HG03460 (cell line): Measurements from ENCODE around the gene AGAP1.

Experiments
- ATAC-seq: cut with Tn5 transposase; IDR thresholded peaks from one replicate; pipeline ENCODE4 v1.9.1; 2021; ENCODE audit not compliant: unreplicated experiment

The AGAP1 gene

DNA sequence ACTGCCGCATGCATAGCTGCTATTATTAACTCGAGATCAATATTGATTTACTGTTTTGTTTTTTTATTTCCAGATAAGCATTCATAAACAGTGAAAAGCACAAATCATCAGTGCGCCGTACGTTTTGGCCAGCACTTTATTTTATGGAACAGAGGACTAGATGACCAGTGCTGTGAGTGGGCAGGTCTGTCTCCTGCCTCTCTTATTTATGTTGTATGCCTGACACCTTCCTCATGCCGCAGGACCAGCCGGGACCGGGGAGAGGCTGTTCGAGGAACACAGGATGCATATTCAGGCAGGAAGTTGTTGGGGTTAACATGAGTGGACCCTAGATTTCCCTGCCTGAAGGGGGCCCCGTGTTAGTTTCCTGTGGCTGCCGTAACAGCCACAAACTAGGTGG lies 72.6 kb downstream of the AGAP1 start:
- ATAC-seq, result no peak

DNA sequence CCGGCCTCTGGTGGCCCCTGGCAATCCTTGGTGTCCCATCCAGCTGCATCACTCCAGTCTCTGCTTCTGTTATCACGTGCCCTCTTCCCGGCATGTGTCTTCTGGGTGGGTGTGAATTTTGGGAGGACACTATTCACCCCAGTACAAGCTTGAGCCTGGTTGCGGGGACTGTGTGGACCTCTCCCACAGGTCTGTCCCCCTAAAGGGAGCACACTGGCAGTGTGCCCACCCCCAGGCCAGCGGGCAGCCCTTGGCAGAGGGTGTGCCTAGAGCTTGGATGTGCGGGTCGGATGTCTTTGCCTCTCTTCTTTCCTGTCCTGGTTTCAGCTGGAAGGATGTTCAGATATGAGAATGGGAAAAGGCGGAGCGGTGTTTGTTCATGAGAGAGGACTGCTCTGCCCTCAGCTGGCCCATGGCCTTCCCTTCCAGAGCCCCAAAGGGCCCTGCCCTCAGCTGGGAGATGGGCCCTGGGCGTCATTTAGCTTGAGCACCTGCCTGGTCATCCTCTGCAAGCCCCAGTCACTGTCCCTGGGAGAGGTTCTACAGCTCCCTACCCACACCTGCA lies 73.2 kb downstream of the AGAP1 start:
- ATAC-seq, result no peak

DNA sequence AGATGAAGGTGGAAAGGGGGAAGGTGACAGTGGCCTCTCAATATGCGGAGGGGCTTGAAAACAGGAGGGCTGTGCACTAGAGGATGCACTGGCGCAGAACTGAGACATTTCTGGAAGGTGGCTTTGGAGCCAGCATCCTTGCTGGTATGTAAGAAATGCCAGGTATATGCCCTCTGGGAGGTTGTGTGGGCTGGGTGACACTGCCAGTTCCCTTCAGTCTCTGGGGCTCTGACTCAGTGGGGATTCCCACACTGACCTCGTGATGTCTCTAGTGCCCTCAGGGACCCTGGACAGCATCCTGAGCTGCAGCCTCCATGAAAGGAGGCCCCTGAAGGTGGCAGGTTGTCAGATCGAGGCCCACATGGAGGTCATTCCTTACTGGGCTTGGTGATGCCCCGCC lies 74.0 kb downstream of the AGAP1 start:
- ATAC-seq, result no peak

DNA sequence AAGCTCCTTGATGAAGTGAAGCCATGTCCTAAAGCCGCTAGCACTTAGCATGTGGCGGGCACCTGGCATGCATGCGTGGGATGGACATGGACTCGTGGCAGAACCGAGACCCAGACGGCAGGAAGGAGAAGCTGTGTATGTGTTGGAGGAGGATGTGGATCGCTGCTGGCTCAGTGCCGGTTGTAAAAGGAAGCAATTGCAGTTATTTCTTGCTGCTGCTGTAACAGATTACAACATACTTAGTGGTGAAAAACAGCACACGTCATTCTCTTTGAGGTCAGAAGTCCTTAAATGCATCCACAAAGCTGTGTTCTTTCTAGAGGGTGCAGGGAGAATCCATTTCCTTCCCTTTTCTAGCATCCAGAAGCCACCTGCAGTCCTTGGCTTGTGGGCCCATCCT lies 74.6 kb downstream of the AGAP1 start:
- no peak for ATAC-seq

DNA sequence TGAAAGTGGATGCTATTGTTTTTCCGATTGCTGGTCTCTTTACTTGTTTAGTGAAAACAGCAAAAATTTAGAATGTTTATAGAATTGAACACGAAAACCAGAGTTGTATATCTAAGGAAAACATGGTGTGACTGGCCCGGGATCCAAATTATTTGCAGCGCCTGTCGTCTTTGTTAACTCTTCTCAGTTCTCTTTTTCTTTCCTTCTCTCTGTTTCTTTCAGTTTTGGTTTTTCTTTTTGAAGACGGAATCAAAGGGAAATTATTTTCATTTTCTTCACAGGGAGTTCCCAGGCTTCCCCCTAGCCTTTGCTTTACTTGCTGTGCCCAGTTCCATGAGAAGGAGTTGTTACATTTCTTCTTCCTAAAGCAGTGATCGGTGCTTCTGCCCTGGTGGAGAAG lies 76.0 kb downstream of the AGAP1 start:
- no peak for ATAC-seq

DNA sequence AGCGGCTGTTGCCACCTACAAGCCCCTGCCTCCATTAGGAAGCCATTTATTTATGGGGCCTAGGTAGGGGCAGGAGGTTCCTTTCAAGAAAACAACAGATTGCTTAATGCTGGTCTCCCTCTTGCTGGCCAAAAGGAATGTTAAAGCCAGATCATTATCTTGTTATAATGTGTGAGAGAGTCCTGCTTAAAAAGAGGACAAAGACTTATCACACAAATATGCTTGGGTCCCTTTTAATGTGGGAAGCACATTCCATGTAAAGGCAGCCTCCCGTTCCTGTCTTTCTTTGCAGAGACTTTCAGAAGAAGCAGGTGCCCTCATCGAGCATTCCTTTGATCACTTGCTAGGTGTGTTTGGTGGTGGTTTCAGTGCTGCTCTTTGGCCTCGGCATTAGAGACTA lies 76.4 kb downstream of the AGAP1 start:
- ATAC-seq, result no peak

DNA sequence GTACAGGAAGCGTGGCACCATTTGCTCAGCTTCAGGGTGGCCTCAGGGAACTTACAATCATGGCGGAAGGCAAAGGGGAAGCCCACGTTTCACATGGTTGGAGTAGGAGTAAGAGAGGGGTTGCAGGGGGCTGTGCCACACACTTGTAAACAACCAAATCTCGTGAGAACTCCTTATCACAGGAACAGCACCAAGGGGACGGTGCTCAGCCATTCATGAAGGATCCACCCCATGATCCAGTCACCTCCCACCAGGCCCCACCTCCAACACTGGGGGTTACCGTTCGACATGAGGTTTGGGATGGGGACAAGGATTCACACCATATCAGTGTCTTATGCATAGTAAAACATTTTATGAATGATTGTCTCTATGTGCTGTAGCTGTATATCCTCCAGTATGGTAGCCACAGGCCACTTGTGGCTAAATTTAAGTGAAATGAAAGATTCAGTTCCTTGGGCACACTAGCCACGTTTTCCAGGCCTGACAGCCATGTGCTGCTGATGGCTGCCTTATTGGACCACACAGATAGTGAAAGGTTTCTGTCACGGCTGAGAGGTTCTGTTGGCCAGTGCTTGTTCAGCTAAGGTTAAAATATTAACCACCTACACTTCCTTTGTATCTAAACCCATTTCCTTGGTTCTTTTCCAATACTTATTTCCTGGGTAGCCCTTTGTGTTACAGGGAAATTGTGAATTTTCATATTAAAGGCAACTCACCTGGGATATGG lies 77.3 kb downstream of the AGAP1 start:
- ATAC-seq, result no peak

DNA sequence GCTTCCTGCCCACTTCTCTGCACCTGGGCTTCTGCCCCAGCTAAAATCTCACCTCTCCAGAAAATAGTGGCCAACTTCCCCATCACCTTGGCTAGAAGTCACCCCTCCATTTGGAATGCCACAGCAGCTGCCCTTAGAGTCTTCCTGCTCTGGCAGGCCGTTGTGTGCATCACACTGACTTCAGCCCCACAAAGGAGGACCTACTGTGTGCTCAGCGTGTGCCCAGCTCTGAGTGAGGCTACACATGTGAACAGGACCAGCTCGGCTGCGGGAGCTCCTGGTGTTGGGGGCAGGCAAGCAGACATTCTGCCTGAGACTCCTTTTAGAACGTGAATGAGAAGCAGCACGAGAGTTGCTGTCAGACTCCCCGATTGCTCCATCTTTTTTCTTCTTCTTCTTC lies 78.7 kb downstream of the AGAP1 start:
- ATAC-seq, result no peak

DNA sequence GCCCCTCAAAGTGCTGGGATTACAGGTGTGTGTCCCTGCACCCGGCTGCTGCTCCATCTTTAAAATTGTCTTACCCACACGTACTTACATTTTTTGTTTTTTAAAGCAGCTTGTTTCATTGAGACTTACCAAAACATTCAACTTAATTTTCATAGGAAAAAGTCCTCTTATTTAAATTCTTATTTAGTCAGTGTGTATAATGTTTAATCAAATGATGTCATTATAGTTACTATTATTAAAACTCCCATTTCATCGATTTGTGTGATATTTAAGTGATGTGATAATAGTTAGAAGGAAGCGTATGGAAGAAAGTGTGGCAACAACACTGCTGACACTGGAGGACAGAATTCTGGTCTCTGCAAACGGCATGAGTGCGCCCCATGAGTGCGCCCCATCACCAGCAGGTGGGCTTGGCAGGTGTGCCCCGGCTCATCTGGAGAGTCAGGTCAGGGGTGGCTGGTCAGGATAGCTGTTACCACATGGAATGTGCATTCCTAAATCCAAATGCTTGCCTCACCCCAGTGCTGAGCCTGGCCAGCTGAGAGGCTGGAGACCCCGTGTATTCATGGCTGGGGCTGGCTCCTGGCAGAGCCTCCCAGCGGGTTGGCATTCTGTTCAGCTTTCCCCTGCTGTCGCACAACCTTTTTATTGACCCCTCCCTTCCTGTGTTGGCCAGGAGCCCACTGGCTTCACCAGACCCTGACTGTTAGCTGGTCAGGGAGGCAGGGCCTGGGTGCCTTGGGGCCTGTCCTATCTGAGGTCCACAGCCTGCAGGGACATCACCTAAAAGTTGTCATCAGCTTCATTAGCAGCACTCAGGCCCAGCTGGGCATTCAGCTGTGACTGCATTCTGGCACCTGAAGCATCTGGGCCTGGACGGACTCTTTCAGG lies 79.7 kb downstream of the AGAP1 start:
- ATAC-seq, result no peak

DNA sequence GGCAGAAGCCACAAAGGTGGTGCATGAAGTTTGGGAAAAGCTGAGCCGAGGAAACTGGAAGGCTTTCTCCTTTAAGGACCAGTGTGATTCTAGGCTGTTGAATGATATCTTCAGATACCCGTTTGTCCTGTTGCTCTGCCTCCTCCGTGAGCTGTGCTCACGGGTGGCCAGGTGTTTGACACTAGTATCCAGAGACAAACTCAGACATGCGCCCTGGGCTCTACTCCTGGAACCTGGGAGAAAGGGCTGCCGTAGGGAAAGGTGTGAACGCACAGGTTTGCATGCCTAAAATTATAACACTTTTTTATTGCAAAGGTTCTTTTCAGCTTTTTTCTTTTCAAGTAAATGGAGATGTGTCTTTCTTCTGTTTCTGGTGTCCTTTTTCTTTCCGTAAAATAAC lies 81.6 kb downstream of the AGAP1 start:
- no peak for ATAC-seq

DNA sequence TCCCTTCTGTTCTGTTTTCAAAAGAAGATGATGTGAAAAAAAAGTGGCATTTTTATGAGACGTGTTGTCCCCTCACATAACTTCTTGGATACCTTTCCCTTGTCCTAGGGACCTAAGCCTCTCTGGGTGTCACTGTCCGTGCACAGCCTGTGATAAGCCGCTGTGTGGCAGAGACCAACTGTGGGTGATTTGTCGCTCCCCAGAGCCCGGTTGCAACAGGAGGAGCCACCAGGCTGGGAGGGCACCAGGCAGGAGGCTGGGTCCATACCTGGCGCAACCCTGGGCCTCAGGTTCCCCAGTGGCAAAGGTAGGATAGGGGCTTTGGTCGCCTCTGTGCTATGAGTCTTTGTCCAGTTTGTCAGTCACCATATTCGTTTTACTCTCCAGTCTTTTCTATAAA lies 82.1 kb downstream of the AGAP1 start:
- ATAC-seq, result no peak

DNA sequence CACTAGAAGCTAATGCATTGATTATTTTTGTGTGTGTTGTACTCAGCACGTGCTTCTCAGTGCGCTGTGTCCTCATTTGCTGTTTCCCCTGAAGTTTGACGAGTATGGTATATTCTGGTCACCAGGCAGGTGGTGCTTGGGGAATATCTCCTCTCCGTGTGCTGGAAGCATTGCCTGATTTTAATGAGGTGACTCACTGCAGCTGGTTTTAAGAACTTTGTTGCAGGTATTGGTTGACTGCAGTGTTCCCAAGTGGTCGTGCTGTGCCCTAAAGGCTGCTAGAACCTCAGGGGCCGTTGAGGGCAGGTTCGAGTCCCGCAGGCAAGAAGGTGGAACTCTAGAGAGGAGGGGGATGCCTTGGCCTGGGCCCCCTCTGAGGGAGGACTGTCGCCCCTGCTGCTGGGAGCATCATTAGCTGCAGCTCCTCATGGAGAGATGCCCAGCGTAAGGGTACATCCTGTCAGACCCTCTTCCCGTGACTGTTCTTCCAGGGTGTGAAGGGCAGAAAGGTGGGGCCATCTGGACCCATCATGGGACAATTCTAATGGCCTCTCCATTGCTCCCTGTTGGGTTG lies 82.6 kb downstream of the AGAP1 start:
- no peak for ATAC-seq

DNA sequence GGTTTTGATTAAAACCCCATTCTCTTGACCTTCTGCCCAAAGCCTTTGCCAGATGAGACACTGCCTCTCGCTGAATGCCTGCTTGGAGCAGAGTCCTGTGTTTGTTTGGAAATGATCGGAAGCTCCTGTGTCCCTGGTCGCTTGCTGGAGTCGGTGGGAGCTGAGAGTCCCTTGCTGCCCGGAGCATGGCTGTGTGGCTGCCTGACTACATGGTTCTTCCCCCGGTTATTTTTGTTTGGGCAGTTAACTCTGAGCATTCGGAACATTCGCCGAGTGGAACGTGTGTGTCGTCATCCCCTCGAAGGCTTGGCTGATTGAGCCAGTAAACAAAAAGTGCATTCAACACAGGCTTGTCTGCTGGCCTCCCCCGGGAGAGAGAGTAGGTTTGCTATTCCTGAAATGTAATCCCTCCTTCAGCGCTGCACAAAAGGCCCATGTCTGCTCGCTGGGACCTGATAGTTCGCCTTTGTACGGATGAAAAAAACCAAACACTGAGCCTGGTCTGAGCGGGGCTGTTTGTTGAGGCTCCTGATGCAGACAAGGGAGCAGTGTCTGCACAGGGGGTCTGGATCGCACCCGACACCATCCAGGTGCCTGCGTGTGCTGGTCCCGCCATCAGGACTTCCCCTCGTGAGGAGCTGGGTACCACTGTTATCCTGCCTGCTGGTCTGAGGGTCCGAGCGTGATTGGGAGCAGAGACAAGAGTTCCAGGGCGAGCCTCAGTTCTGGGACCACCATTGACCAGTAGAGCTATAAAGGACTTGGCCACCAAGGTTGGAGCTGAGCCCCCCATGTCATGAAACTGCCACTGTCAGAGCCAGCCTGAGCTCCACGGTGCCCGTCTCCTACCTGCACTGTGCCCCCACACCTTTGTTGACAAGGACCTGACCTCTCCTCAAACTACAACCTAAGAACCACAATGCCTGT lies 83.8 kb downstream of the AGAP1 start:
- no peak for ATAC-seq

DNA sequence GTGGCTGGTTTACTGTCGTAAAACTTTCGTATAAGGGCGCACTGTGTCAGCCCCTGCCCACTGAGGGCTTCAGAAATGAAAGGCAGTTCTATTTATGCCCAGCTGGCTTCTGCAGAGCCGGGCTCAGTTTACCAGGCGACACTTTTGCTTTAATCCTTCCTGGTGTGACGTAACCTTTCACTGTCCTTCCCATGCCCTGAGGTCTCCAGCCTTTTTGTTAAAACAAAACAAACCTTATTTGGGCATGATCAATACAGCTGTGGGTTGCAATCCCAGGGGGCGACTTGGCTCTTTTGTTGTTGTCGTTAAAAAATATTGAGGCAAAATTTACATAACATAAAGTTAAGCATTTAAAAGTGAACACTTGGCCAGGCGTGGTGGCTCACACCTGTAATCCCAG lies 85.3 kb downstream of the AGAP1 start:
- no peak for ATAC-seq

DNA sequence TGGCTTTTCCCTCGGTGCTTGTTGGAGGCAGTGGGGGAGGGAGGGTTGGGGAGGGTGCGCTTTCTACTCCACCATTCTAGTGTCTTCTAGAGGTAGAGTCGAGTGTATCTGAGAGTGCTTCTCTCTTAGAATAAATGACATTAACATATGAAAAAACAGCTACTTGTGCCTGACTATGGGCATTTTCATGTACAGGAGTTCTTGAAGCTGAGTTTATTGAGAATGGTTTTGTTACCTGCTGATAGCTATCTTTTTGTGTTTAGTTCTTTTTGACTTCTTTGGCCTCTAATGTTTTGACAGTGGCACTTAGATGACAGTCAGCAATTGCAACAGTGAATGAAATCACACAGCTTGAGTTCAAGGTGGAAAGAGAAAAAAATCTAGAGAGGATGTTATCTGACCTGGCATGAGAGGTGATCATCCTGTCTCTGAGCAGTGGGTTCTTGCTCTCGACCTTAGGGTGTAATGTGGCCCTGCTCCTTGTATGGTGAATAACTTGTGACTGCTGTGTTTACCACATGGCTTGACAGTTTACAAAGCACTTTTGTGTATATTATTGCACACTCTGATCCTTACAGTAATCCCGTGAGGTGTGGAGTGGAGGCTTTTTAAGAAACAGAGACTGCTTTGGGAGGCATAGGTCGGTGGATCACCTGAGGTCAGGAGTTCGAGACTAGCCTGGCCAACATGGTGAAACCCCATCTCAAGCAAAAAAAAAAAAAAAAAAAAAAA lies 86.7 kb downstream of the AGAP1 start:
- no peak for ATAC-seq

DNA sequence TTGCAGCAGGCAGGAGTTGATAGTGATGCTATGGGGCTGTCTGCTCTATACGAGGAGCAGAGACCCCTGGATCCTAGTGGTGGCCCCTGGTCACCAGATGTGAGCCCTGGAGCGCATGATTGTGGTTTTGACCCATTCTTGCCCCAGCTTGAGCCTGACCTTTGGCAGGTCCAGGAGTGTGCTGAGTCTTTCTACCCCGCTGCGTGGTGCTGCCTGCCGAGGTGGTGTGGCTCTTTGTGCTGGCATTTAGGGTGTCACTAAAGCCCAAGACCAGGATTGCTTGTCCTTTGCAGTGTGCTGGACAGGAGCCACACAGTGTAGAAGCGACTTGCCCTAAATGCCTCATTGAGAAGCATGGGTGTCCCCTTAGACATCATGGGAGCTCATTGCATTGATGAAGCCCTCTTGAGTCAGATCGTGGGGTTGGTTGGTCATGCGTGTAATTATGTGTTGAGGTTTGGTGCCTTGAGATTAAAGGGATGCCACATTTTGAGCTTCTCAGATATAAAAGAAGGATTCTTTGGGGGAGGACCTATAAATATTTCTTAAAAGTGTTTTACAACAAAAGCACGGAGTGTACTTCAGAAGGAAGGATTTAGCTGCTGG lies 88.3 kb downstream of the AGAP1 start:
- ATAC-seq, result no peak

DNA sequence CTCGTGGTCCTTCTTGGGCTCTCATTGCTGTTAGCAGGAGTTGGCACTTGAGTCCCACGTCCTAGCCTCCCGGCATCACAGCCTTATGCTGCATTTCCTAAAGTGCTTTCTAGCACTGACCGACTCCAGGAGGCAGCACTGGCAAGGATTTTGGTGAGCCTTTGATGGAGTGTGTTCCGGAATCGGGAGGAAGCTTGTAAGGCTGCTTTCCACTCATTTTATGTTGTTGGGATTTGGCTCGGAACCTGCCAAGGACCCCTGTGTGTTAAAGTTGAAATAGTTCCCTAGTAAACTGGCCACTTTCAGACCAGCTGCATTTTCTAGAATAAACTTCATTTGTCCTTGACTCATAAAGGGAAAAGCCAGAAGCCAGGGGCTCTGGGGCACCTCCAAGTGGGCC lies 88.9 kb downstream of the AGAP1 start:
- no peak for ATAC-seq

DNA sequence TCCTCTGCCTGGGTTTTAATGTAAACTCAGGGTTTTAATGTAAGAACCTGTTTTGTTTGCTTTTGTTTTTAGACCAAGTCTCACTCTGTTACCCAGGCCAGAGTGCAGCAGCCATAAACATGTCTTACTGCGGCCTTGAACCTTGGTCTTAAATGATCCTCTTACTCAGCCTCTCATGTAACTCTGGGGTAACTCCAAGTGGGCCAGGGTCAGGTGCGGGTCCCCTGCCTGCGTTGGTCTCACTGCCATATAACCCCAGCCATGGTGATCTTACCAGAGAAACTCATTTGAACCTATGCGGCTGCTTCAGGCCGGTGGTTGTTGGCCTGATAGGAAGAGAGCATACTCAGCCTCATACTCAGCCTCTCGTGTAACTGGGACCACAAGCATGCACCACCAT lies 89.3 kb downstream of the AGAP1 start:
- no peak for ATAC-seq

DNA sequence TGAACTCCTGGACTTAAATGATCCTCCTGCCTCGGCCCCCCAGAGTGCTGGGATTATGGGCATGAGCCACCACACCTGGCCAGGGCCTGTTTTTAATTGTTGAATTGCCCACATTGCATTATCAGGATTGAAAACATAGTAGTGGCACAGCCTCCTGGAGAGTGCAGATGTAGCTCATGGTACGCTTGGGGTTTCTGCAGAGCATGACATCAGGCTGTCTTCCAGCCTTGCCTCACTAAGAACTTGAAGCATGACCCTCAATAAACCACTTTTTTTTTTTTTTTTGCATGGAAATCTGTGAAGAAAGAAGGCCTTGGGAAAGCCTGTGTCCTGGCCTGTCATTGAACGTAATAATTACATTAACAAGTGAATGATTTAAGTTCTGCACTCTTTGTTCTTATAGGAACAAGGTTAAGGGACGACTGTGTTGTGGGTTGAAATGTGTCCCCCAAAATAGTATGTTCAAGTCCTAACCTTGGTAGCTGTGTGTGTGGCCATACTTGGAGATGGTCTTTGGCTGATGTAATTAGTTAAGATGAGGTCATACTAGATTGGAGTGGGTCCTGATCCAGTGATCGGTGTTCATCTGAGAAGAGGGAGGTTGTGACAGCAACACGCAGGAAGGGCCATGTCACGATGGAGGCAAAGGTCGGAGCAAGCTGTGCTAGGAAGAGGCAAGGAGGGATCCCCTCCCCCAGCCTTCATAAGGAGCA lies 90.2 kb downstream of the AGAP1 start:
- ATAC-seq, result no peak
